NCI-H1694 (cell line): ENCODE measurements around the gene ZNF611.
"Not testable (repeated sequence)": the region's sequence is repeated elsewhere in the genome, so short reads cannot be mapped to it uniquely, and the experiment has no call there.

Experiments used
- DNase-seq: peaks from one replicate; lab custom pipeline; 2025; lab: John Stamatoyannopoulos, UW

ZNF611 gene

GRCh38 chr19:52716522-52716921 lies 18.3 kb downstream of the ZNF611 start:
- no peak for DNase-seq

- not testable (repeated sequence) for DNase-seq
These were observed 18.9 kb downstream of the ZNF611 start for GRCh38 chr19:52715902-52716301.

DNA sequence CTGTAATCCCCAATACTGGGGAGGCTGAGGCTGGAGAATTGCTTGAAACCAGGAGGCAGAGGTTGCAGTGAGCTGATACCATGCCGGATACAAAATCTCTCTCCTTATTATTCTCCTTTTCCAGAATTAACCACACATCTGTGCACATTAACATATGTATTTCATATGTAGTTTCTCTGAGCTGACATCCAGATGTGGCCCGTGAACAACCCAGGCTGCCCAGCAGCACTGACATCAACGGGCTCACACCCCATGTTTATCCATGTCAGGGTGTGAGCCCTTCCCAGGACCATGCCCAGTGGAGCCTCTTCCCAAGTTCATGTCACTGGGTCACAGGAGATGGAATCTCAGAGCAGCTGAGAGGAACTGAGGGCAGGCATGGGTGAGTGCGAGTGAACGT lies 19.5 kb downstream of the ZNF611 start:
- not testable (repeated sequence) for DNase-seq

DNA sequence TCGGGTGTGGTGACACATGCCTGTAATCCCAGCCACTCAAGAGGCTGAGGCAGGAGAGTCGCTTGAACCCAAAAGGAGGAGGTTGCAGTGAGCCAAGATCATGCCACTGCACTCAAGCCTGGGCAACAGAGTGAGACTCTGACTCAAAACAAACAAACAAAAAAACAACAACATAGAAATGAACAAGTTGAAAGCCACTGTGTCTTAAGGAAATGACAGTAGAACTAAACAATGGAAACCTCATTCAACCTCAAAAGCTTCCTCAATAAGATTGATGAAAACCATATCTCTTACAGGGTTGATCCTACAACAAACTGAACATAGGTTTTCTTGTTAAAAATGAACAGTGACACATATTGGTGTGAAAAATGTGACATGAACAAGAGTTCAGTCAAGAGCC lies 21.8 kb downstream of the ZNF611 start:
- not testable (repeated sequence) for DNase-seq

- DNase-seq, result not testable (repeated sequence)
These were observed 23.2 kb downstream of the ZNF611 start for GRCh38 chr19:52711661-52712060.

DNA sequence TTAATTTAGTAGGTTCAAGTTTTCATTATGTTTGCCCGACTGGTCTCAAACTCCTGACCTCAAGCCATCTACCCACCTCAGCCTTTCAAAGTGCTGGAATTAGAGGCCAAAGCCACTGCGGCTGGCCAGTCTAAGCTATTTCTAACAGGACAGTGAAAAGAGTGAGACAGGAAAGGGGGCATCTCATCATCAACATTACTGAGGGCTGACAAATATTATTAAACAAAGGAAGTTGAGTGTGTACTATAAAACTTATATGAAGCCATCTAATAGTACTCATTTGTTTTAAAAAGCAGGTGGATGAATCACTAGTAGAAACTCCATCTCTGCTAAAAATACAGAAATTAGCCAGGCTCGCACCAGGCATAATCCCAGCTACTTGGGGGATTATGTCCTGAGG lies 24.3 kb downstream of the ZNF611 start:
- no peak for DNase-seq

GRCh38 chr19:52705615-52706014 lies 29.2 kb downstream of the ZNF611 start:
- not testable (repeated sequence) for DNase-seq

- no peak for DNase-seq
These were observed 30.9 kb downstream of the ZNF611 start for GRCh38 chr19:52703917-52704316.

- no peak for DNase-seq
These were observed 34.2 kb downstream of the ZNF611 start for GRCh38 chr19:52700673-52701072.

- DNase-seq, result not testable (repeated sequence)
These were observed 35.3 kb downstream of the ZNF611 start for GRCh38 chr19:52699555-52699954.

DNA sequence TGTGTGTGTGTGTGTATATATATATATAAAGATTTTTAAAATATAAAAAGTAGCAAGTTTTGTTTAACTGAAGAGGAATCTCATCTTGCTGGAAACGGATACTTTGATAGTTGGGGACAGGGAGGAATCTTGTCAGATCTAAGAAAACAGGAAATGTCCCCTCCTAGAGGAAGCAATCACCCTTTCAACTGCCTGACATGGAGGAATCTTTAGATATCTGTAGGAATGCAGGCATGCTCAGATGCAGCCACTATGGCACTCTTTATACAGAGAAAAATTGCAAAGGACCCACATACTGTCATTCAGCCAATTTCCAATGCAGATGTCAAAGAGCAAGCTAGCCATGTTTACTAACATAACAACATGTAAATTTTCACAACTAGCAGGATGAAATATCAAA lies 38.8 kb downstream of the ZNF611 start:
- no peak for DNase-seq

GRCh38 chr19:52694921-52695320 lies 39.9 kb downstream of the ZNF611 start:
- no peak for DNase-seq

DNA sequence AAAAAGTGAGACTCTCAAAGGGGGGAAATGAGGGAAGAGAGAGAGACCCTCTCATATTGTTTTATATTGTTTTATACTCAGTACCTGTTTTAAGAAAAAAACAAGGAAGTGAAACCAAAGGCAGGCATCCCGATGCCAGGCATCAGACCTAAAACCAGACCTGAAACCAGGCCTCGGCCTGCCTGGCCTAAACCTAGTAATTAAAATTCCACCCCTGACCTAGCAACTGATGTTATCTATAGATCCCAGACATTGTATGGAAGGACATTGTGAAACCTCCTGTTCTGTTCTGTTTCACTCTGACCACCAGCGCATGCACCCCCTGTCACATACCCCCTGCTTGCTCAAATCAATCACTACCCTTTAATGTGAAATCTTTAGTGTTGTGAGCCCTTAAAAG lies 40.6 kb downstream of the ZNF611 start:
- DNase-seq, result not testable (repeated sequence)

GRCh38 chr19:52692431-52693008 lies 42.3 kb downstream of the ZNF611 start:
- no peak for DNase-seq

- no peak for DNase-seq
These were observed 43.1 kb downstream of the ZNF611 start for GRCh38 chr19:52691737-52692136.

GRCh38 chr19:52691215-52691610 lies 43.6 kb downstream of the ZNF611 start:
- DNase-seq, result no peak

DNA sequence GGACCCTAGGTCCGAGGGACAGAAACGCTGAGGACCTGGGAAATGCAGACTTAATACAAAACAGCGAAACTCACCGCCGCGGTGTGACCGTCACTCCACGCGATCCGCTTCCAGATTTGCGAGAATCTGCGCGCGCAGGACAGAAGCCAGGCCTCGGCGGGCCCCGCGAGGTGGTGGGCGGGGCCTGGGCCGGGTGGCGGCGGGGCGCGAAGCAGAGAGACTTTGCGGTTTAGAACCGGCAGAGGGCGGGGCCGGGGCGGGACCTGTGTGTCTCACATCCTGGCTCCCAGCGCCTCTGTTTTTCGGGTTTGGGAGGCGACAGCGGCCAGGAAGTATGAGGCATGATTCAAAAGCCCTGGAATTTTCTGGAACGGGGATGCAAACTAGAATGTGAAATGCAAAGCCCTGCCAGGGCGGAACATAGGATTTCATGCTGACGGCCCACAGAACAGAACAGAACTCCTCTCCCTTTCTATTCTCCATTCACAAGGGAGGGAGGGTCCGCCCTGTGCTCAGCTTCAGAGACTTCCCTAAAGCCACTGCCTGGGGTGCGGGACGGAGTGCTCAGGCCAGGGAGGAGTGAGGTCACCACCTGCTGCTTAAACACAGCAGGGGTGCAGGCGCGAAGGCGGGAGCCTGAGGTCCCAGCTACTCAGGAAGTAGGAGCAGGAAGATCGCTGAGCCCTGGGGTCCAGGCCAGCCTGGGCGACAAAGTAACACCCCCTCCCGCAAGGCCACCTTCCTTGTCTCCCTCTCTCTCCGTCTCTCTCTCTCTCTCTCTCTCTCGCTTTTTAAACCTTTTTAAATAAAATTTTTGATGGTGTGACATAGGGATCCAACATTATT lies 44.3 kb downstream of the ZNF611 start:
- peak; percentile 17 for DNase-seq

DNA sequence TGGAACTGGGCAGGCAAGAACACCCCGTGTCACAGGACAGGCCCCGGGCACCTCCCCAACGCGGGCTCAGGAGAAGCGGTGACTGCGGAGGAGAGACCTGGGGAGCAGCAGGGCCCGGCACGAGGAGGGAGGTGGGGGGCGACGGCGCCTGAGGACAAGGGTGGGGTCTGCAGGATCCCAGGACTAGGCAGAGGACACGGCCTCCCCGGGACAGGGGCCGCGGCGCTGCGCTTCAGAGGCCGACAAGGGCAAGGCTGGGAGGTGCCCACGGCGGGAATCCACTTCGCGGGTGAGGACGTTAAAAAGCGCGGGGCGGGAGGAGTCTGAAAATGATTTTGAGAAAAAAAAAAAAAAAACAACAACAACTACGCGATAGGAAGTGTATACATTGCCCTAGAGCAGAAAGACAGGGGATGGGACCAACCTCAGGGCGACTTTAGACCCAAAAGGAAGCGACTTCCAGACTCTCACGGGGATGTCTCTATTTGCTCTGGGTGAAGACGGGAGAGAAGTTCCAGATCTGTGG lies 44.9 kb downstream of the ZNF611 start:
- DNase-seq, result no peak

- not testable (repeated sequence) for DNase-seq
These were observed 45.7 kb downstream of the ZNF611 start for GRCh38 chr19:52688925-52689796.

GRCh38 chr19:52688335-52688734 lies 46.5 kb downstream of the ZNF611 start:
- no peak for DNase-seq

DNA sequence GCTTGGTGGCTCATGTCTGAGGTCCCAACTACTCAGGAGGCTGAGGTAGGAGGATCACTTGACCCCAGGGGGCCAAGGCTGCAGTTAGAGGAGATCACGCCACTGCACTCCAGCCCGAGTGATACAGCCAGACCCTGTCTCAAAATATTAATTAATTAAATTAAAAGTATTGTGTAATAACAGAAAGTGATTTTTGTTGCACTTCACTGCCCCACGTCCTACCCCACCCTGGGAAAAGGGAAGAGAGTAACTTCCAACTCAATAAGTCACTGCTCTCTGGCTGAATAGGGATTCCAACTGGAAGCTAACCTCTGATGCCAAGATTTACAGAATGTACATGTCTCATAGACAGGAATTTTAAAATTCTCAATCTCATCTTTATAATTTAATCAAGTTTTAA lies 47.2 kb downstream of the ZNF611 start:
- DNase-seq, result no peak

DNA sequence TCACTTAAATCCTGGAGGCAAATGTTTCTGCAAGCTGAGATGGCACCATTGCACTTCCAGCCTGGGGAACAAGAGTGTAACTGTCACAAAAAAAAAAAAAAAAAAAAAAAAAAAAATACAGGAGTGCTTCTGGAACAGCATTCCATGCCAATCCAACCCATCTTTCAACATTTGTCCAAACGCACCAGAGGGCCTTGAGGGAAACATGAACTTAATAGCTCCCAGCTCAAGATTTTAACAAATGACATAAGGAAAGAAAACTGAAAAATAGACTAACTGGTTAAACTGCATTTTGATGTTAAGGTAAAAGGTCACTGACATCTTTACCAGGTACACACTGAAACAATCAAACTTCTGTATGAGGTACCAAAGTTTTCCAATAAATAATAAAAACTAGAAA lies 49.0 kb downstream of the ZNF611 start:
- DNase-seq, result no peak
